ENCODE results near the gene ITM2C.

DNA sequence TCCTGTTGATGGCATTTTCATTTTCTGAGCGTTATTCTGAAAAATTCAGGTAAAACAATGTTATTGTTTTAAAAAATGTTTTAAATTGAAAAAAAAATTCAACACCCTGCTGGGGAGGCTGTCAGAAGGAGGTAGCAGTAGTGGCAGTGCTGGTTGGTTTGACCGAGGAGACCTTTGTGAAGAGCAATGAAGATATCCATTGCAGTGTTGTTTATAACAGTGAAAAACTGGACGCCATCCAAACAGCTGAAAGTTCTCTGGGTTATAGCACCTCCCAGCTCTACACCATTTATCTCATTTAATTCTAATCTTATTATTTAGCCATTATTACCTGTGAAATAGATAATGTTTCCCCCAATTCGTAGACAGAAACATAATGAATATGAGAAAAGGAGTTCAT, 12.6 kb upstream of the ITM2C start:
- TF ChIP-seq, protein P1, sequence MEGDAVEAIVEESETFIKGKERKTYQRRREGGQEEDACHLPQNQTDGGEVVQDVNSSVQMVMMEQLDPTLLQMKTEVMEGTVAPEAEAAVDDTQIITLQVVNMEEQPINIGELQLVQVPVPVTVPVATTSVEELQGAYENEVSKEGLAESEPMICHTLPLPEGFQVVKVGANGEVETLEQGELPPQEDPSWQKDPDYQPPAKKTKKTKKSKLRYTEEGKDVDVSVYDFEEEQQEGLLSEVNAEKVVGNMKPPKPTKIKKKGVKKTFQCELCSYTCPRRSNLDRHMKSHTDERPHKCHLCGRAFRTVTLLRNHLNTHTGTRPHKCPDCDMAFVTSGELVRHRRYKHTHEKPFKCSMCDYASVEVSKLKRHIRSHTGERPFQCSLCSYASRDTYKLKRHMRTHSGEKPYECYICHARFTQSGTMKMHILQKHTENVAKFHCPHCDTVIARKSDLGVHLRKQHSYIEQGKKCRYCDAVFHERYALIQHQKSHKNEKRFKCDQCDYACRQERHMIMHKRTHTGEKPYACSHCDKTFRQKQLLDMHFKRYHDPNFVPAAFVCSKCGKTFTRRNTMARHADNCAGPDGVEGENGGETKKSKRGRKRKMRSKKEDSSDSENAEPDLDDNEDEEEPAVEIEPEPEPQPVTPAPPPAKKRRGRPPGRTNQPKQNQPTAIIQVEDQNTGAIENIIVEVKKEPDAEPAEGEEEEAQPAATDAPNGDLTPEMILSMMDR (IDR thresholded peaks at IDR 0.05; ENCODE audit: low read length): no peak
- TF ChIP-seq EZH2 (IDR thresholded peaks at IDR 0.05; ENCODE audit: borderline replicate concordance, low read length): no peak

All from OCI-LY1 (cell line).